ENCODE measurements around the gene NECAB2. TPM values are rescaled to one million over a fixed set of nuclear protein-coding genes. Genes with fewer than 3 reads are reported as not detected.

NECAB2 gene
- total RNA-seq, 4 donors from 2014 or later: 0.65 TPM; not detected in 3

DNA sequence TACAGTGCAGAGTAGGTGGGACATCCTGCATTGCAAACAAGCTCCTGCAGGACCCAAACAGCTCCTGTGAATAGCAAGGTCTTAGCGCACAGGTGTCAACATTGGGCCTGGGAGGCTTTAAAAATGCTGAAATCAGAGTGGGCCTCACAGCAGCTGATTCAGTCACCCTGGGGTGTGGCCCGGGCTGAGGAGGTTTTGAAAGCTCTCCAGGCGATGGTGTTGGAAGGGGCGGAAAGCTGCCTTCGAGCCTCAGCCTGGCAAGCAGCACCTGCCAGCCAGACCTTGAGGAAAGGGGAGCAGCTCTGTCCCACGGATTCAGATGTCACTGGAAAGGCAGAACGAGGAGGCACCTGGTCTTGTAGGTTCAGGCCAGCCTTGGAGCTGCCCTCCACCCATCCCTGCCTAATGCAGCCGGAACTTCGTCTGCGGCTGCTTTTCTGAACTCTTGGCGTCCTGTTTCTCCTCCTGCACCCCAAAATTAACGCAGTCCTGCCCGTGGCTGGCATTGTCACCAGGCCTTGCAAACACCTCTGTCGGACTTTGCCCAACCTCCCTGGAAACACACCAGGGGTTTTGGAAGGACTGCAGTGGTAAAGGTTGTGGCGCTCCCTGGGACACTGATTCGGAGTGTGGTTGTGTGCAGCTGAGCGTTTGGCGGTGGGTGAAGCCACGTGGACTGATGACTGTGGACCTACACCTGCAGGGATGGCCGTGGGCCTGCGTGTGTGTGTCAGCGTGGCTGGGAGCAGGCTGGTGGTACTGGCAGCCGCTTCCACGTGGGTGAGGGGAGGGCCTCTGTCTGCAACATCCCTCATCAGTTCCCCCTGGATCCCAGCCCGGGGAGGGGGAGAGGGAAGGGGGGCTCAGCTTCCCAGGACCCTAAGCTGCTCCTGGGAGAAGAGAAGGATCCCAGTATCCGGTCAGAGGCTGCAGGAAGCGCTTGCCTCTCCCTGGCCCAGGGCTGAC lies 3.4 kb downstream of the NECAB2 start:
- TF ChIP-seq, protein P1, sequence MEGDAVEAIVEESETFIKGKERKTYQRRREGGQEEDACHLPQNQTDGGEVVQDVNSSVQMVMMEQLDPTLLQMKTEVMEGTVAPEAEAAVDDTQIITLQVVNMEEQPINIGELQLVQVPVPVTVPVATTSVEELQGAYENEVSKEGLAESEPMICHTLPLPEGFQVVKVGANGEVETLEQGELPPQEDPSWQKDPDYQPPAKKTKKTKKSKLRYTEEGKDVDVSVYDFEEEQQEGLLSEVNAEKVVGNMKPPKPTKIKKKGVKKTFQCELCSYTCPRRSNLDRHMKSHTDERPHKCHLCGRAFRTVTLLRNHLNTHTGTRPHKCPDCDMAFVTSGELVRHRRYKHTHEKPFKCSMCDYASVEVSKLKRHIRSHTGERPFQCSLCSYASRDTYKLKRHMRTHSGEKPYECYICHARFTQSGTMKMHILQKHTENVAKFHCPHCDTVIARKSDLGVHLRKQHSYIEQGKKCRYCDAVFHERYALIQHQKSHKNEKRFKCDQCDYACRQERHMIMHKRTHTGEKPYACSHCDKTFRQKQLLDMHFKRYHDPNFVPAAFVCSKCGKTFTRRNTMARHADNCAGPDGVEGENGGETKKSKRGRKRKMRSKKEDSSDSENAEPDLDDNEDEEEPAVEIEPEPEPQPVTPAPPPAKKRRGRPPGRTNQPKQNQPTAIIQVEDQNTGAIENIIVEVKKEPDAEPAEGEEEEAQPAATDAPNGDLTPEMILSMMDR (IDR thresholded peaks at IDR 0.05): no peak
- no peak for DNase-seq (ENCODE audit: low spot score)
- ATAC-seq (ENCODE audit: low FRiP score): no peak

DNA sequence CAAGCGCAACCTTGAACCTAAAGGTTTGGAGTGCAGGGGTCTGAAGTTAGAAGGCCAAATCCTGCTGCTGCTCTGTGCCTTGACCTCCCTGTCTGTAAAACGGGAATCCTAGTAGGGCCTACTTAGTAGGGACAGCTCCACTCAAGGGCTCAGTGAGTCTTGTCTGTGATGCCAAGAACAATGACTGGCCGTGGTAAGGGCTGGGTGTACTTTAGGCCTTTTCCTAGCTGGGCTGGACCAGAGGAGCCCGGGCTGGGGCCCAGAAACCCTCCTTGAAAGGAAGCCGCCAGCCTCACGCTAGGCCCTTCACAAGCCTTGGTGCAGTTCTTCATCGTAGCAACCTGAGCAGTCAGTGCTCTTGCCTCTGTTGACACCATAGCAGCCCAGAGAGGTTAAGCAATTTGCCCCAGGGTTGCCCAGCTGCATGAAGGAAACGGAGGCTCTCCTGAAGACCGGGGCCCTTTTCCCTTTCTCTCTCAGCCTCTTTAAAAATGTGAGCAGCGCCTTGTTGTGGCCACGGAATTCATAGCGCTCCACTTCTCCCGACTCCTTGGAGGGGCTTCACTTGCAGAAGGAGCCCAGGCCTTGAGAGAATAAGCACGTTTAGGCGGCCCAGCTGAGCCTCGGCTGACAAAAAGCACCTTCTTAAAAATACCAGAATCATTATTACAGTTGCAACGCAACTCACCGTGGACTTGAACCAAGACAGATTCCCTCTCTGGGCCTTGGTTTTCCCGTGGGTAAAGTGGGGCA lies 4.4 kb downstream of the NECAB2 start:
- ATAC-seq (ENCODE audit: low FRiP score) (no peak), DNase-seq (ENCODE audit: low spot score) (no peak)
- TF ChIP-seq, protein P1 (IDR thresholded peaks at IDR 0.05): no peak

DNA sequence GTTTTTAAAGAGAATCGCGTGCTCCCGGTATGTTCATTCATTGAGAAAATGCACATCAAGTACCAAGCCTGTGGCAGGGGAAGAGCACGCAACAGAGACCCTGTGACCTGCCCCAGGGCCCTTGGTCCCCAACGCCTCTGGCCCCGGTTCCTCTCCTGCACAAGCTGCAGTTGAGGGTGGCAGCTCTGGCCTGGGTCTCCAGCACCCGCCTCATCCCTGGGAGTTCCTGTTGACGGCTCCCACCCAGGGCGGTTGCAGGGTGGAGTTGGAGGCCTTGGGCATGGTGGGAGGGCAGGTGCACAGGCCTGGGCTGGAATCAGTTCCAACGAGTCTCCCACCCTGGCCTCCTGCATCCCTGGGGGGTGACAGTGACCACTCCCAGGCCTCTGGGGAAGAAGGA lies 5.0 kb downstream of the NECAB2 start:
- ATAC-seq (ENCODE audit: low FRiP score): no peak
- TF ChIP-seq, protein P1 (IDR thresholded peaks at IDR 0.05): no peak
- no peak for DNase-seq (ENCODE audit: low spot score)

DNA sequence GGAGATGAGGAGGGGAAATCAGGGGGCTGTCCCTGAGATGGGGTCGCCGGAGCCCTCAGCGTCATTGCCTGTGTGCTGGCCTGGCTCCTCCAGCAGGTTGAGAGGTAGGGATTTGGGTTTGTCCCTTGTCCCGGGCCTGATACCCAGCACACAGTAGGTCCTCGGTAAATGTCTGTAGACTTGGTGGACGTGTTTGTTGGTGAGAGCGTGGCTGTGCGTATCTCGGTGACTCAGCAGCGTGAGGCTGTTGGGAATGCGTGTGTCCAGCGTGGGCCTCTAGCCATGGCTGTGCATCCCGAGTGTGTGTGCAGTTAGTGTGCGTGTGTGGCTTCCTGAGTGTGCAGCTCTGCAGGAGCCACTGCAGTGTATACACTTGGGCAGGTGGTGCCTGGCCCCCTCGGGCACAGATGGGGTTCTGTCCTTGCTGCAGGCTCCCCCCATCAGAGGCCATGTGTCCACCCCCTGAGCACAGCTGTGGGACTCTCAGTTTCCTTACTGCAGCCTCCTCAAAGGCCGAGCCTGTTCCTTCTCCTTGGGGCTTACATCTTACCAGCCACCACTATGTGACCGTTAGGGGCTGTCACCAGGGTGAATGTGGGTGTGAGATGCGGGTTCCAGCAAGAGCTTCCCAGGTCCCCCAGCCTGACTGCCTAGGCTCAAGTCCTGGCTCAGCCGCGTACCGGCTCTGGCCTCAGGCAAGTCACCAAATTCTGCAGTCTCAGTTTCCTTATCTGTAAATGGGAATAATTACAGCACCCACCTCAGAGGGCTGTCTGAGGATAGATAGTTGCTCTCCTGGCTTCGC lies 5.7 kb downstream of the NECAB2 start:
- DNase-seq (ENCODE audit: low spot score): no peak
- TF ChIP-seq, protein P1 (IDR thresholded peaks at IDR 0.05): no peak
- no peak for ATAC-seq (ENCODE audit: low FRiP score)

DNA sequence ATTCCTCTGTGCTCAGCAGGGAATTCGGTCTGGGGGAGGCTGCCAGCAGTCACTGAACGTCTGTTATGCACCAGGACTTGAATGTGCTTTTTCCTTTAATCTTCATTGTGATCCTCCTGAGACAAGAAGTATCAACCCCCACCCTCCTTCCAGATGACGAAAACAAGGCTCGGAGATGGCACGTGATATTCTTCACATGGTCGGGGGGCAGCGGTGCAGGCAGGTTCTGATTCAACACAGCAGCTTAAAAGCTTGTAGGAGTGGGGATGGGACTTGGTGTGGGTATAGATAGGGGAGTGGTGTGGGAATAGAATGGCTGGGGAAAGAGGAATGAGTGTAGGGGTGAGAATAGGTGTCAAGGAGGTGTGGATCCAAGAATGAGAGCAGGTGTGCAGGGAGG lies 6.4 kb downstream of the NECAB2 start:
- ATAC-seq (ENCODE audit: low FRiP score): no peak
- no peak for DNase-seq (ENCODE audit: low spot score)
- TF ChIP-seq, protein P1 (IDR thresholded peaks at IDR 0.05): no peak

DNA sequence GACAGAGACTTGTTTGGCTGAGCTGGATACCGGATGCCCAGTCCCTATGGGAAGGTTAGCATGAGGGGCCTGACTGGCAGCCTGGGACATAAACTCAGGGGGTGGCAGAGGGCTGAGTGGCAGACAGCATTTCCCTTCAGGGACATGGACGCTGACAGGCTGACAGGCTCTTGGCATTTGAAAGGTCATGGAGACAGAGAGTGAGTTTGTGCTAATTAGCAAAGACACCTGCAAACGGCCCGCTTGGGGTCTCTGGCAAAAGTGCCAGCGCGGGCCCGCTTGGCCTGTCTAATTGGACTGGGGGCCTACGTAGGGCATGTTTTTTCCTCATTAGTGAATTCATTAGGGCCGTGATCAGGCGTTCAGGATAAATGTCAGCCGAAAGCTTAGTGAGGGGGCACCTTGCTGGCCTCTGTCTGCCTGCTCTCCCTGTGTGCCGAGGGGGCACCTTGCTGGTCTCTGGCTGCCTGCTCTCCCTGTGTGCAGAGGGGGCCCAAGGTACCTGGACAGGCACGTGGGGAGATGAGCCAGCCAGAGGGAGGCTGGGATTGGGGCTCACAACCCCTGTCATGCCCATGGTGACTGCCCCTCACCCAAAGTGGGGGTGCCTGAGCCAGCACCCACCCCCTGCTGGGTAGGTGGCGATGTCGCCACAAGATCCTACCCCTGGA lies 7.7 kb downstream of the NECAB2 start:
- TF ChIP-seq, protein P1 (IDR thresholded peaks at IDR 0.05): no peak
- DNase-seq (ENCODE audit: low spot score) (no peak), ATAC-seq (ENCODE audit: low FRiP score) (no peak)
